GDM1 (cell line): ENCODE data around the gene VGLL3.
"Not testable (repeated sequence)": the region's sequence is repeated elsewhere in the genome, so short reads cannot be mapped to it uniquely, and the experiment has no call there.

Source experiments
- DNase-seq: peaks from one replicate; lab custom pipeline; 2025; lab: John Stamatoyannopoulos, UW

VGLL3 gene

GRCh38 chr3:86989611-86990010 lies 1.3 kb downstream of the VGLL3 start:
- no peak for DNase-seq

- no peak for DNase-seq
Observed at GRCh38 chr3:86989006-86989405, 1.9 kb downstream of the VGLL3 start.

GRCh38 chr3:86988235-86988634 lies 2.7 kb downstream of the VGLL3 start:
- no peak for DNase-seq

- DNase-seq = no peak
Observed at GRCh38 chr3:86987421-86987715, 3.6 kb downstream of the VGLL3 start.

- no peak for DNase-seq
Observed at GRCh38 chr3:86986671-86987420, 4.1 kb downstream of the VGLL3 start.

- no peak for DNase-seq
Observed at GRCh38 chr3:86985181-86985826, 5.6 kb downstream of the VGLL3 start.

- no peak for DNase-seq
Observed at GRCh38 chr3:86984271-86984670, 6.7 kb downstream of the VGLL3 start.

- DNase-seq = no peak
Observed at GRCh38 chr3:86982883-86983282, 8.1 kb downstream of the VGLL3 start.

GRCh38 chr3:86978111-86978551 lies 12.8 kb downstream of the VGLL3 start:
- DNase-seq = no peak

- DNase-seq = no peak
Observed at GRCh38 chr3:86976219-86976618, 14.7 kb downstream of the VGLL3 start.

- not testable (repeated sequence) for DNase-seq
Observed at GRCh38 chr3:86974177-86974576, 16.8 kb downstream of the VGLL3 start.

GRCh38 chr3:86973440-86973839 lies 17.5 kb downstream of the VGLL3 start:
- DNase-seq = no peak

- no peak for DNase-seq
Observed at GRCh38 chr3:86969500-86970189, 21.3 kb downstream of the VGLL3 start.

GRCh38 chr3:86968244-86968932 lies 22.6 kb downstream of the VGLL3 start:
- DNase-seq = no peak

- DNase-seq = no peak
Observed at GRCh38 chr3:86967062-86967461, 23.9 kb downstream of the VGLL3 start.

GRCh38 chr3:86965166-86965565 lies 25.8 kb downstream of the VGLL3 start:
- no peak for DNase-seq

- DNase-seq = no peak
Observed at GRCh38 chr3:86963611-86964010, 27.3 kb downstream of the VGLL3 start.

- no peak for DNase-seq
Observed at GRCh38 chr3:86961297-86961696, 29.7 kb downstream of the VGLL3 start.

GRCh38 chr3:86960550-86960949 lies 30.4 kb downstream of the VGLL3 start:
- DNase-seq = no peak

GRCh38 chr3:86958534-86958933 lies 32.4 kb downstream of the VGLL3 start:
- no peak for DNase-seq

GRCh38 chr3:86954747-86955146 lies 36.2 kb downstream of the VGLL3 start:
- no peak for DNase-seq

GRCh38 chr3:86954226-86954625 lies 36.7 kb downstream of the VGLL3 start:
- DNase-seq = no peak

GRCh38 chr3:86951322-86951721 lies 39.6 kb downstream of the VGLL3 start:
- DNase-seq = no peak
